OCI-LY7 (cell line): ENCODE results near the gene DDAH1. TPM values are rescaled to one million over a fixed set of nuclear protein-coding genes. Genes with fewer than 3 reads are reported as not detected.

Source experiments
- BruUV-seq: library from RNA; stranded (reverse); fragments of 400-500 nt; replicated peaks from 2 replicates; lab custom pipeline; 2021; lab: Mats Ljungman, UMichigan
- CTCF ChIA-PET: fragments of 300-600 bp; sonication (Branson Sonifier 250); formaldehyde crosslinking; loops from one replicate; lab custom pipeline; 2022; ENCODE audit warnings: antibody characterized with exemption; ENCODE audit not compliant: unreplicated experiment; lab: Charles Lee
- POLR2A ChIA-PET: fragments of 300-600 bp; sonication (Branson Sonifier 250); formaldehyde crosslinking; loops from one replicate; lab custom pipeline; 2022; ENCODE audit warnings: antibody characterized with exemption; lab: Charles Lee
- DNase-seq: peaks from one replicate; pipeline ENCODE4 v3.0.0-alpha.2; 2015; ENCODE audit warnings: low spot score
- H2AFZ ChIP-seq: fragments of 200-600 bp; sonication (generic), shearing (Covaris generic); 2 replicates; pipeline ENCODE4 v1.6.1; 2014; ENCODE audit warnings: mild to moderate bottlenecking, antibody characterized with exemption, low read length, moderate library complexity
- H3K27ac ChIP-seq: fragments of 200-600 bp; sonication (generic); 2 replicates; pipeline ENCODE4 v1.5.1; 2014; ENCODE audit warnings: mixed run types, low read depth, mild to moderate bottlenecking, moderate library complexity, low read length, inconsistent platforms; ENCODE audit not compliant: poor library complexity, severe bottlenecking
- H3K36me3 ChIP-seq: fragments of 200-600 bp; sonication (generic); 2 replicates; pipeline ENCODE4 v1.6.1; 2014; ENCODE audit warnings: mild to moderate bottlenecking, antibody characterized with exemption, low read length, moderate library complexity, mixed read lengths; ENCODE audit not compliant: insufficient read depth
- H3K4me1 ChIP-seq: fragments of 200-600 bp; sonication (generic); 2 replicates; pipeline ENCODE4 v1.5.1; 2014; ENCODE audit warnings: mild to moderate bottlenecking, low read length; ENCODE audit not compliant: insufficient read depth, poor library complexity, severe bottlenecking
- H3K4me2 ChIP-seq: fragments of 200-600 bp; sonication (generic); 2 replicates; pipeline ENCODE4 v1.6.1; 2014; ENCODE audit warnings: mild to moderate bottlenecking, low read length
- H3K4me3 ChIP-seq: fragments of 200-600 bp; sonication (generic); 2 replicates; pipeline ENCODE4 v1.5.1; 2014; ENCODE audit warnings: mild to moderate bottlenecking, low read depth, low read length; ENCODE audit not compliant: poor library complexity, severe bottlenecking
- H3K79me2 ChIP-seq: fragments of 200-600 bp; sonication (generic); 2 replicates; pipeline ENCODE4 v1.6.1; 2016; ENCODE audit warnings: low read depth, mild to moderate bottlenecking, low read length, moderate library complexity, mixed read lengths; ENCODE audit not compliant: insufficient read depth
- H3K9me2 ChIP-seq: fragments of 200-600 bp; sonication (generic); 2 replicates; pipeline ENCODE4 v1.6.1; 2016; ENCODE audit warnings: mild to moderate bottlenecking, low read length, mixed read lengths; ENCODE audit not compliant: insufficient read depth
- H3K9me3 ChIP-seq: fragments of 200-600 bp; sonication (generic); 2 replicates; pipeline ENCODE4 v1.6.1; 2014; ENCODE audit warnings: mild to moderate bottlenecking, mixed run types, low read length, mixed read lengths
- H4K20me1 ChIP-seq: fragments of 200-600 bp; sonication (generic); 2 replicates; pipeline ENCODE4 v1.6.1; 2014; ENCODE audit warnings: mild to moderate bottlenecking, antibody characterized with exemption, low read length, moderate library complexity, mixed read lengths; ENCODE audit not compliant: insufficient read depth
- CTCF ChIP-seq: fragments of 200-600 bp; sonication (generic); conservative IDR thresholded peaks from 2 replicates; pipeline ENCODE4 v1.5.1; 2014; ENCODE audit warnings: mild to moderate bottlenecking, antibody characterized with exemption, low read length, moderate library complexity, mixed read lengths
- EZH2phosphoT487 ChIP-seq: fragments of 200-600 bp; sonication (generic); IDR thresholded peaks from 2 replicates; pipeline ENCODE4 v1.6.1; 2018; ENCODE audit warnings: low read depth, borderline replicate concordance, mild to moderate bottlenecking, mixed run types, antibody characterized with exemption, low read length, moderate library complexity, mixed read lengths
- intact Hi-C: fragments of 100-400 bp; cut with micrococcal nuclease; formaldehyde crosslinking; loops from one replicate; pipeline ENCODE4 v1.10.0; 2022; ENCODE audit not compliant: unreplicated experiment
- total RNA-seq, 2 experiments: library from RNA; depleted of rRNA in 1 of 2; stranded (reverse); fragments of >200 nt in 1 of 2; shearing (Covaris generic) in 1 of 2; gene quantifications; 2 replicates each; pipeline ENCODE4 v1.2.3, GENCODE V29; 2014 to 2022

Gene DDAH1
- total RNA-seq, 2 experiments from 2014 or later = not detected

GRCh38 chr1:85417017-85417416 lies 47.9 kb downstream of the DDAH1 start:
- H3K36me3 ChIP-seq = no peaks in the 10 kb centered on the region
- no peaks in the 10 kb centered on the region for H3K9me2 ChIP-seq
- BruUV-seq = no TSS peak
- no peak overlapping the region for H3K4me3 ChIP-seq
- H3K27ac ChIP-seq = no peak overlapping the region
- H3K4me2 ChIP-seq = no peak overlapping the region
- intact Hi-C loops = no loop called here
- H4K20me1 ChIP-seq = no peaks in the 10 kb centered on the region
- no peak for TF ChIP-seq EZH2phosphoT487
- TF ChIP-seq CTCF = no peak
- POLR2A ChIA-PET = no interaction called here
- no peak overlapping the region for H2AFZ ChIP-seq
- DNase-seq = no peak
- CTCF ChIA-PET = no interaction called here
- no peaks in the 10 kb centered on the region for H3K4me1 ChIP-seq
- H3K9me3 ChIP-seq = no peaks in the 10 kb centered on the region
- no peaks in the 10 kb centered on the region for H3K79me2 ChIP-seq

GRCh38 chr1:85413169-85413568 lies 51.8 kb downstream of the DDAH1 start:
- no peak overlapping the region for H2AFZ ChIP-seq
- CTCF ChIA-PET = no interaction called here
- POLR2A ChIA-PET = no interaction called here
- H3K79me2 ChIP-seq = no peaks in the 10 kb centered on the region
- H3K9me3 ChIP-seq = no peaks in the 10 kb centered on the region
- H3K4me2 ChIP-seq = no peak overlapping the region
- no peaks in the 10 kb centered on the region for H3K36me3 ChIP-seq
- DNase-seq = no peak
- TF ChIP-seq CTCF = no peak
- TF ChIP-seq EZH2phosphoT487 = no peak
- H3K27ac ChIP-seq = no peak overlapping the region
- no peaks in the 10 kb centered on the region for H4K20me1 ChIP-seq
- H3K4me1 ChIP-seq = no peaks in the 10 kb centered on the region
- intact Hi-C loops = no loop called here
- H3K9me2 ChIP-seq = no peaks in the 10 kb centered on the region
- no peak overlapping the region for H3K4me3 ChIP-seq
- no TSS peak for BruUV-seq

GRCh38 chr1:85411567-85412305 lies 53.2 kb downstream of the DDAH1 start:
- Histone ChIP-seq H3K4me2 (no peak overlapping the region), H3K27ac (no peak overlapping the region)

More at GRCh38 chr1:85411567-85412305, 53.2 kb downstream of the DDAH1 start:
- ChIA-PET CTCF (no interaction called here), POLR2A (interaction anchor here (0.8 to 0.9 kb wide), 2 partner anchors 230 to 1668 kb away, joined by 3 read pairs; no protein-coding TSS in a partner anchor)
- H3K9me3 ChIP-seq = no peaks in the 10 kb centered on the region
- no peaks in the 10 kb centered on the region for H4K20me1 ChIP-seq
- H3K4me3 ChIP-seq = no peak overlapping the region
- no peak overlapping the region for H2AFZ ChIP-seq
- H3K79me2 ChIP-seq = no peaks in the 10 kb centered on the region
- no peak for TF ChIP-seq CTCF
- no peak for TF ChIP-seq EZH2phosphoT487
- H3K36me3 ChIP-seq = no peaks in the 10 kb centered on the region
- intact Hi-C loops = no loop called here
- no peak for DNase-seq
- no peaks in the 10 kb centered on the region for H3K4me1 ChIP-seq
- no TSS peak for BruUV-seq
- no peaks in the 10 kb centered on the region for H3K9me2 ChIP-seq
